Coronary artery (tissue), 2 donors: Measurements from ENCODE around the gene N4BP2L2.

Experiments used
- DNase-seq: peaks from one replicate; pipeline ENCODE4 v3.0.0-alpha.2; 2017; ENCODE audit warnings: low spot score
- H3K27ac ChIP-seq, 2 donors: fragments of 200-600 bp; sonication (generic); one replicate each; pipeline ENCODE4 v1.5.1; 2016 to 2019
- H3K4me3 ChIP-seq: fragments of 200-600 bp; sonication (generic); 2 replicates; pipeline ENCODE4 v1.5.1; 2016; ENCODE audit warnings: mild to moderate bottlenecking, moderate library complexity
- CTCF ChIP-seq: fragments of 200-600 bp; sonication (generic); IDR thresholded peaks from one replicate; pipeline ENCODE4 v1.5.1; 2019; ENCODE audit warnings: antibody characterized with exemption

The N4BP2L2 gene

GRCh38 chr13:32495429-32495828 is 43.2 kb downstream of the N4BP2L2 start:
- H3K4me3 ChIP-seq, result no peak overlapping the region
- H3K27ac ChIP-seq, result no peak overlapping the region
- DNase-seq, result no peak
- no peak for TF ChIP-seq CTCF

- DNase-seq, result no peak
- TF ChIP-seq CTCF, result no peak
- Histone ChIP-seq H3K4me3 (no peak overlapping the region), H3K27ac (no peak overlapping the region)
Observed at GRCh38 chr13:32491028-32491427, 47.6 kb downstream of the N4BP2L2 start.

- Histone ChIP-seq H3K27ac (no peak overlapping the region), H3K4me3 (no peak overlapping the region)
- no peak for TF ChIP-seq CTCF
- no peak for DNase-seq
Observed at GRCh38 chr13:32476892-32477291, 61.7 kb downstream of the N4BP2L2 start.

GRCh38 chr13:32476021-32476731 is 62.4 kb downstream of the N4BP2L2 start:
- Histone ChIP-seq H3K4me3 (no peak overlapping the region), H3K27ac (no peak overlapping the region)
- DNase-seq, result no peak
- TF ChIP-seq CTCF, result no peak

- DNase-seq, result no peak
- no peak overlapping the region for H3K27ac ChIP-seq
- TF ChIP-seq CTCF, result no peak
Observed at GRCh38 chr13:32474999-32475792, 63.4 kb downstream of the N4BP2L2 start.

GRCh38 chr13:32473650-32474049 is 64.9 kb downstream of the N4BP2L2 start:
- no peak overlapping the region for H3K27ac ChIP-seq
- H3K4me3 ChIP-seq, result no peak overlapping the region
- no peak for TF ChIP-seq CTCF
- DNase-seq, result no peak

More at GRCh38 chr13:32474999-32475792, 63.4 kb downstream of the N4BP2L2 start:
- H3K4me3 ChIP-seq, result no peak overlapping the region

GRCh38 chr13:32472194-32472621 is 66.4 kb downstream of the N4BP2L2 start:
- peak overlapping the region; percentile 14 to 44 for H3K27ac ChIP-seq
- no peak for TF ChIP-seq CTCF
- no peak overlapping the region for H3K4me3 ChIP-seq
- DNase-seq, result no peak
